Prostate gland (tissue), 2 donors: ENCODE results near the gene NT5DC1.
"Not testable (repeated sequence)": the region's sequence is repeated elsewhere in the genome, so short reads cannot be mapped to it uniquely, and the experiment has no call there.

Experiments used
- CTCF ChIP-seq, 4 experiments: fragments of 200-600 bp in 2 of 4; fragments of 450-650 bp in 2 of 4; sonication (generic) in 2 of 4; IDR thresholded peaks; 1 replicate in 3 of 4; 2 replicates in 1 of 4; pipeline ENCODE4 v1.5.1; 2016 to 2019; ENCODE audit warnings: antibody characterized with exemption in 4 of 4, mild to moderate bottlenecking in 2 of 4, moderate library complexity in 2 of 4
- POLR2A ChIP-seq: fragments of 450-650 bp; IDR thresholded peaks from one replicate; pipeline ENCODE4 v1.6.1; 2016; ENCODE audit warnings: antibody characterized with exemption, mild to moderate bottlenecking
- POLR2AphosphoS5 ChIP-seq: sonication (generic); formaldehyde crosslinking; IDR thresholded peaks from one replicate; pipeline ENCODE4 v1.6.1; 2017; ENCODE audit warnings: antibody characterized with exemption

GRCh38 chr6:116096048-116096759 is 4.4 kb upstream of the NT5DC1 start:
- TF ChIP-seq POLR2A; CTCF (IDR thresholded peaks at IDR 0.05); POLR2AphosphoS5: not testable (repeated sequence)
